Panc1 (cell line): ENCODE measurements around the gene PXN. TPM values are rescaled to one million over a fixed set of nuclear protein-coding genes. Genes with fewer than 3 reads are reported as not detected.

Source experiments
- ATAC-seq: fragments of 200-7000 bp; cut with Tn5 transposase; 2 replicates; pipeline ENCODE4 v1.9.1; 2020; ENCODE audit warnings: mild to moderate bottlenecking, moderate library complexity
- BruUV-seq: library from RNA; stranded (reverse); fragments of 400-500 nt; replicated peaks from 2 replicates; lab custom pipeline; 2021; lab: Mats Ljungman, UMichigan
- CTCF ChIA-PET: fragments of 300-600 bp; sonication (Branson Sonifier 250); formaldehyde crosslinking; loops from one replicate; lab custom pipeline; 2022; ENCODE audit warnings: antibody characterized with exemption; lab: Charles Lee
- POLR2A ChIA-PET: fragments of 300-600 bp; sonication (Branson Sonifier 250); formaldehyde crosslinking; loops from one replicate; lab custom pipeline; 2022; ENCODE audit warnings: antibody characterized with exemption; lab: Charles Lee
- DNase-seq: peaks from one replicate; pipeline ENCODE4 v3.0.0-alpha.2; 2010; ENCODE audit warnings: low read depth, low spot score
- H3K27ac ChIP-seq: 2 replicates; pipeline ENCODE4 v1.5.1; 2011; ENCODE audit warnings: mild to moderate bottlenecking, low read length, inconsistent platforms
- H3K27me3 ChIP-seq: fragments of 200-500 bp; sonication (Bioruptor generic); 2 replicates; pipeline ENCODE4 v1.6.0; 2014; ENCODE audit warnings: low read length, inconsistent platforms; ENCODE audit not compliant: control insufficient read depth, insufficient read depth
- H3K36me3 ChIP-seq: fragments of 200-500 bp; sonication (Bioruptor generic); 2 replicates; pipeline ENCODE4 v1.5.1; 2014; ENCODE audit warnings: inconsistent platforms, mild to moderate bottlenecking, low read length, moderate library complexity; ENCODE audit not compliant: control insufficient read depth, insufficient read depth
- H3K4me1 ChIP-seq: 2 replicates; pipeline ENCODE4 v1.5.1; 2011; ENCODE audit warnings: inconsistent platforms, mild to moderate bottlenecking, low read length, moderate library complexity; ENCODE audit not compliant: control insufficient read depth, insufficient read depth
- H3K4me3 ChIP-seq, 2 experiments: 2 replicates each; pipeline ENCODE4 v1.5.1; 2011 to 2012; ENCODE audit warnings: low read depth in 2 of 2, low read length in 2 of 2, mild to moderate bottlenecking in 2 of 2, inconsistent platforms in 1 of 2, moderate library complexity in 1 of 2
- H3K9me3 ChIP-seq: fragments of 200-500 bp; sonication (Bioruptor generic); 2 replicates; pipeline ENCODE4 v1.5.1; 2014; ENCODE audit warnings: low read depth, mild to moderate bottlenecking, inconsistent platforms, low read length, moderate library complexity; ENCODE audit not compliant: control insufficient read depth, insufficient read depth
- CTCF ChIP-seq: fragments of 450-650 bp; IDR thresholded peaks from 2 replicates; pipeline ENCODE4 v1.5.1; 2017; ENCODE audit warnings: mild to moderate bottlenecking
- POLR2AphosphoS5 ChIP-seq: IDR thresholded peaks from 2 replicates; pipeline ENCODE4 v1.6.1; 2012; ENCODE audit warnings: mild to moderate bottlenecking, low read depth, low read length, moderate library complexity
- REST ChIP-seq, 2 experiments: IDR thresholded peaks; 2 replicates each; pipeline ENCODE4 v1.6.1; 2011 to 2012; ENCODE audit warnings: low read depth in 2 of 2, control low read depth in 1 of 2, low read length in 1 of 2, mild to moderate bottlenecking in 1 of 2, moderate library complexity in 1 of 2; ENCODE audit not compliant: insufficient read depth in 1 of 2
- SIN3A ChIP-seq: IDR thresholded peaks from 2 replicates; pipeline ENCODE4 v1.6.1; 2012; ENCODE audit warnings: low read depth, mild to moderate bottlenecking, low read length, moderate library complexity, borderline replicate concordance; ENCODE audit not compliant: insufficient read depth
- TCF7L2 ChIP-seq: IDR thresholded peaks from 2 replicates; pipeline ENCODE4 v1.6.1; 2011; ENCODE audit warnings: mild to moderate bottlenecking, low read depth, low read length, inconsistent platforms
- in situ Hi-C: cut with HindIII; loops from 2 replicates; pipeline ENCODE4 v1.10.0; 2016; ENCODE audit warnings: low sequenced_read_pairs, low pct_unique_long_range_greater_than_20kb
- intact Hi-C: fragments of 100-400 bp; cut with micrococcal nuclease; formaldehyde crosslinking; loops from one replicate; pipeline ENCODE4 v1.10.0; 2022; ENCODE audit not compliant: unreplicated experiment
- total RNA-seq: library from RNA; stranded (reverse); gene quantifications from one replicate; pipeline ENCODE4 v1.2.1, GENCODE V29; 2021; ENCODE audit not compliant: unreplicated experiment

Gene PXN
- total RNA-seq, 1 experiment from 2014 or later: 484 TPM

- intact Hi-C loops: no loop called here
- H3K4me1 ChIP-seq: peaks cover 5% of the 10 kb centered on the region; the same call in 1 of the 2 replicates
- H3K9me3 ChIP-seq: no peaks in the 10 kb centered on the region
- no peak overlapping the region for H3K27ac ChIP-seq
- no peak overlapping the region for H3K4me3 ChIP-seq
- ChIA-PET POLR2A (no interaction called here), CTCF (no interaction called here)
- in situ Hi-C loops: no loop called here
- DNase-seq (no peak), ATAC-seq (no peak)
- H3K27me3 ChIP-seq: no peaks in the 10 kb centered on the region
- no TSS peak for BruUV-seq
- peaks cover 5% of the 10 kb centered on the region; the same call in 1 of the 2 replicates for H3K36me3 ChIP-seq
- TF ChIP-seq REST (IDR thresholded peaks at IDR 0.05; ENCODE audit: insufficient read depth in 1 of 2, low read depth in 2 of 2, low read length in 1 of 2): no peak
- TF ChIP-seq POLR2AphosphoS5: no peak
- no peak for TF ChIP-seq SIN3A
- TF ChIP-seq TCF7L2: no peak
- TF ChIP-seq CTCF: no peak
These were observed 59.3 kb downstream of the PXN start for GRCh38 chr12:120206228-120206627.

DNA sequence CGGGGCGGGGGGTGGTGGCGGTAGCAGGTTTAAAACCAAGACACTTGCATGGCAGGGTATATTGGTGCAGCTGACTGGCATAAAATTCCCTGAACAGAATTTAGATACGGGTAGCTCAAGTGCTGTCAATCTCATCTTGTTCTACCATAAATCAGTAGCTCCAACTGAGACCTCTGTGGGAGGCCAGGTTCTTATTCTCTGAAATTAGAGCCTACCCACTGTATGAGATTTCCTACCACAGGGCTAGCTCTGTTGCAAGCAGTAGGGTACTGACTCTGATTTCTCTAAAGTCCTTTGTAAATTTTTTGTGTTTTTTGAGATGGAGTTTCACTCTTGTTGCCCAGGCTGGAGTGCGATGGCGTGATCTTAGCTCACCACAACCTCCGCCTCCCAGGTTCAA is 61.4 kb downstream of the PXN start:
- in situ Hi-C loops: no loop called here

More for the DNA sequence above, 61.4 kb downstream of the PXN start:
- no TSS peak for BruUV-seq
- CTCF ChIA-PET: interaction anchor here (0.7 kb wide), 1 partner anchor 296 kb away, joined by 3 read pairs; no protein-coding TSS in a partner anchor
- POLR2A ChIA-PET: interaction anchor here (0.6 kb wide), 2 partner anchors 24 to 90 kb away, joined by 5 to 7 read pairs; no protein-coding TSS in a partner anchor
- ATAC-seq (no peak), DNase-seq (no peak)
- Histone ChIP-seq H3K27ac (no peak overlapping the region), H3K27me3 (no peaks in the 10 kb centered on the region), H3K9me3 (no peaks in the 10 kb centered on the region), H3K36me3 (peaks cover 8% of the 10 kb centered on the region), H3K4me1 (peaks cover 5% of the 10 kb centered on the region; the same call in 1 of the 2 replicates), H3K4me3 (no peak overlapping the region)
- intact Hi-C loops: no loop called here
- TF ChIP-seq CTCF (no peak), SIN3A (no peak), REST (IDR thresholded peaks at IDR 0.05; ENCODE audit: insufficient read depth in 1 of 2, low read depth in 2 of 2, low read length in 1 of 2) (no peak)
